Fibroblast of skin of right quadriceps (primary cell): Measurements from ENCODE around the gene TMEFF1.
"Not testable (repeated sequence)": the region's sequence is repeated elsewhere in the genome, so short reads cannot be mapped to it uniquely, and the experiment has no call there.

Experiments used
- DNase-seq: peaks from one replicate; pipeline ENCODE4 v3.0.0-alpha.2; 2013

TMEFF1 gene, protein sequence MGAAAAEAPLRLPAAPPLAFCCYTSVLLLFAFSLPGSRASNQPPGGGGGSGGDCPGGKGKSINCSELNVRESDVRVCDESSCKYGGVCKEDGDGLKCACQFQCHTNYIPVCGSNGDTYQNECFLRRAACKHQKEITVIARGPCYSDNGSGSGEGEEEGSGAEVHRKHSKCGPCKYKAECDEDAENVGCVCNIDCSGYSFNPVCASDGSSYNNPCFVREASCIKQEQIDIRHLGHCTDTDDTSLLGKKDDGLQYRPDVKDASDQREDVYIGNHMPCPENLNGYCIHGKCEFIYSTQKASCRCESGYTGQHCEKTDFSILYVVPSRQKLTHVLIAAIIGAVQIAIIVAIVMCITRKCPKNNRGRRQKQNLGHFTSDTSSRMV

GRCh38 chr9:100472788-100473275, at the start of gene TMEFF1:
Gene TMEFF1 (plus strand): TSS chr9:100473149. CDS start chr9:100473545, 396 bp downstream.
- DNase-seq: peak; percentile 46

DNA sequence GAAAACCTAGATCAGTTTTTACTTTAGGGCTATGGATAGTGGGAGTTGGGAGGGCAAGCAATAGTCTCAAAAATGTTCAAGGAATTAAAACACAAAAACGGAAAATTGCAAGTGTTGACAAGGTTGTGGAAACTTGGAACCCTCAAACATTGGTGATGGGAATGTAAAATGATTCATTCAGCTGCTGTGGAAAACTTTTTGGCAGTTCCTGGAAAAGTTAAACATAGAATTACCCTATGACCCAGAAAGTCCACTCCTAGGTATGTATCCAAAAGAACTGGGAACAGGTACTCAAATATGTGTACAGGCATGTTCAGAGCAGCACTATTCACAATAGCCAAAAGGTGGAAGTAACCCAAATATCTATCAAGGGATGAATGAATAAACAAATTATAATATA, 47.2 kb upstream of the TMEFF1 start:
- peak; percentile 14 for DNase-seq

GRCh38 chr9:100426189-100426529, 46.8 kb upstream of the TMEFF1 start:
- no peak for DNase-seq

DNA sequence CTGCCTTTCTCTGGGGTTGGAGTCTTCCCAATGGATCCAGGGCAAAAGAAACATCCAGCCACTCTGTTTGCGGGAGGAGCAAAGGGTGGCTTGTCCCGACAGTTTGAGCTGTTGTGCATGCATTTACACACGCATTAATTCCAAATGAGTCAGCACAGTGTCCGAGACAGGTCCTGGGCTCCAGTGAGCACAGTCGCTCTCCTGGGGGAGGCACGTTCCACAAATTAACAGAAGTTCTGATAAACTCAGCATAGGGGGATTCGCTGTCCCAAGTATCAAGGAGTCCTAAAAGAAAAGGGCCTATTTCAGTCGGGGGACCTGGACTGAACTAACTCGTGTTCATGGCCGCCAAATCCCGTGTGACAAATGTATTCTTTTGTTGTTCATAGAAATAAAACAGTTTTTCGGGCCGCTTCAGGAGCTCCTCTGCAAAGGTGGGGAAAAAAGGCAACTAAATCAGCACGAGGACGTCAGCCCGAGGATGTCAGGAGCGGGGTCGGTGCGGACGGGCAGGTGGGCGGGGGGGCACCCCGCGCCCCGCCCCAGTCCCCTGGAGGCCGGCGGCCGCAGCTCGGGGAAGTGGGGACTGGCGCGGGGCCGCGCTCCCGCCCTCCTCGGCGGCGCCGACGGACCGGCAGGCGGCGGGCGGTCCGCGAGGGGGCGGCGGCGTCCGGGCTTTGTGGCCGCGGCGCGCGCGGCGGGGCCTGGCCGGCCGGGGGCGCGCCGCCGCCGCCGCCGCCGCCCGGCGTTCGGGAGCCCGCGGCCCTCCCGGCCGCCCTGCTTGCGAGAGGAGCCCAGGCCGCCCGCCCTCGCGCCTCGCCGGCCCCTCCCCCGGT, 46.2 kb upstream of the TMEFF1 start, which contains the start of gene MSANTD3:
MSANTD3 (plus strand) TSS at position 614 of the 836 bp plus-strand sequence. CDS start 14,796 bp downstream, outside the sequence.
- peak; percentile 75 for DNase-seq

DNA sequence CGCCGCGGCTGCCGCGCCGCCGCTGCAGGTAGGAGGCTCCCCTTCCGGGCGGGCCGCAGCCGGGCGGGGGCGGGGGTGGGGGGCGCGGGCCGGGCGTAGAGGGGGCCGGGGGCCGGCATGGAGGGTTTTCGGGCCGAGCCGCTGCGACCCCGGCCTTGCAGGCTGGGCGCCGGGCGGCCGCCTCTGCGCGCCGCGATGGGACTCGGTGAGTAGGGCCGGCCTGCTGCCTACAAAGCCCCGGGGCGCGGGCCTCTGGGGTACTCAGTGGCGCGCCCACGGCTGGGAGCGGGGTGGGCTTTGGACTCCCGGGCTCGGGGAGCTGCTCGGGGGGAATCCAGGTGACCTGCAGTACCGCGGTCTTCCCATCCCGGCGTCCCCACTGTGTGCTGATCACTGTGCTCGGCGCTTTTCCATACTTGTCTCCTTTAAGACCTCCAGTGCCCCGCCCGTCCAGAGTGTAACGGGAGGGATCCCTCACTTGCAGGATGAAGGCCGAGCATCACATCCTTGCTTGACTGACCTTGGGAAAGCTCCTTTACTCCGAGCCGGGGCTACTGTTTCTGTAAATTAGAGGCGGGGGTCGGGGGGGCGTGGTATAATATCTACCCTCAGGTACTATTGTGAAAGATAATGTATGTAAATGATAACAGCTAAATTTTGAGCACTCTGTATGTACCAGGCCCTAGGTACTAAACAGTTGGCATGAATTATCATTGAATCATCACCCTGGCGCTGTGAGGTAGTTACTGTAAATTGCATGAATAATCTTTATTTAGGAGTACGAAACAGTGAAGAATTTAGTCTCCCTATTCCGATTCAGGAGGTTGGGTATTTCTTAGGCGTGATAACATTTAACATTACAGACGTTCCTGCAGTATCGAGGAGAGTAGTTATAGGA, 45.3 kb upstream of the TMEFF1 start:
- peak; percentile 74 for DNase-seq

DNA sequence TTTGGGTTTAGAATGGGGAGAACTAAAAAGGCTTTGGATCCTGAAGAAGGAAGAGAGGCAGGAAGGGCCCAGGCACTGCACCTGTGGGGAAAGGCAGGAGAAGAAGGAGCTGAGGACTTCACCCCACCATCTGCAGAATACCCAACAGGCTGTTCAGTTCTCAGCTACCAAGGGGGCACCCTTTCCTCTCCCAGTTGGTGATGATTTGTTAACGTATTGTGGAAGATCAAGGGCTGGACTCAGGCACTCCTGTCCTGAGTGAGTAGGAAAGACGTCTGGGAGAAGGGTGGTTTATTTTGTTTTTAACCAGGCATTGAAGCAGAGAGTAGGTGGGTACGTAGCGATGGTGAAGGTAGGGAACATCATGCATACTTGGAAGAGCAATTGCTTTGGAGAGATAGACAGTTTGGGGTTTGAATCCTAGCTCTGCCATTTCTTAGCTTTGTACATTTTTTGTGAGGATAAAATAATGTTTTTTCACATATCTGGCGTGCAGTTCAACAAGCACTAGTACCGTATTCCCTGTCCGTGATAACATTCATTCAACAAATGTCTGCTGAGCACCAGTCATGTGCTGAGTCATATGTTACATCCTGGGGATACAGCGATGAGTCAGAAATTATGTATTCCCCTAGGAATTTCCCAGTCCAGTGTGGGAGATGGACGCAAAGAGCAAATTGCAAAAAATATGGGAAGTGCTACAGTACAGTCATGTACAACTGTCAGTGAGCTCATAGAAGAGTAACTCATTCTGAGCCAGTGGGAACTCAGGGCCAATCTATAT, 43.9 kb upstream of the TMEFF1 start:
- DNase-seq: peak; percentile 99

- peak; percentile 62 for DNase-seq
Observed at GRCh38 chr9:100430286-100430940, 42.5 kb upstream of the TMEFF1 start.

DNA sequence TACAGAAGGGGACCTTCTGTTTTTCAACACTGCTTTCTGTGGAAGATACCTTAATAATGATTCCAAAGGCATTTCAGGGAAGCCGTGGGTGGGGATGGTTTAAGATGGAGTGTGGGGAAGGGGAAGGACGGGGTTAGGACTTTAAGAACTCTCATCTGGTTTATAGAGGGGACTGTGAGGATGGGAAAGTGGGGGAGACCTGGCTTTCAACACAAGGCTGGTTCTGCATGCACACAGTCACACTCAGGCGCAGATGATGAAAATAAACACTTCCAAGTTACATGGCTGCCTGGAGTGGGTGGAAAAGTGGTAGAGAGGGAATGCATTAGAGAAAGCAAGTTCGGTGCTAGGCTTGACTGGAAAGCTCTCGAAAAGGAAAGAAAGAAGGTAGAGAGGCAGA, 41.1 kb upstream of the TMEFF1 start:
- no peak for DNase-seq

GRCh38 chr9:100432736-100433135, 40.2 kb upstream of the TMEFF1 start:
- no peak for DNase-seq

GRCh38 chr9:100436571-100436970, 36.4 kb upstream of the TMEFF1 start:
- DNase-seq: no peak

GRCh38 chr9:100437860-100438805, 34.8 kb upstream of the TMEFF1 start:
- peak; percentile 74 for DNase-seq

GRCh38 chr9:100440071-100440470, 32.9 kb upstream of the TMEFF1 start:
- DNase-seq: no peak

DNA sequence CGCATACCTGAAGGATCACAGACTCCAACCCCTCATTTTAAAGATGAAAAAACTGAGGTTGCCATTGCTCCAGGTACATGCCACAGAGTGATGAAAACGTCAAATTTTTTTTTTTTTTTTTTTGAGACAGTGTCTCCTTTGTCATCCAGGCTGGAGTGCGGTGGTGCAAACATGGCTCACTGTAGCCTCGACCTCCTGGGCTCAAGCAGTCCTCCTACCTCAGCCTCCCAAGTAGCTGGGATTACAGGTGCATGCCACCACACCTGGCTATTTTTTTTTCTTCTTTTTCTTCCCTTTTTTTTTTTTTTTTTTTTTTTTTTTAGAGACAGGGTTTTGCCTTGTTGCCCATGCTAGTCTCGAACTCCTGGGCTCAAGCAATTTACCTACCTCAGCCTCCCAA, 32.5 kb upstream of the TMEFF1 start:
- not testable (repeated sequence) for DNase-seq

- DNase-seq: no peak
Observed at GRCh38 chr9:100441911-100442361, 31.0 kb upstream of the TMEFF1 start.

DNA sequence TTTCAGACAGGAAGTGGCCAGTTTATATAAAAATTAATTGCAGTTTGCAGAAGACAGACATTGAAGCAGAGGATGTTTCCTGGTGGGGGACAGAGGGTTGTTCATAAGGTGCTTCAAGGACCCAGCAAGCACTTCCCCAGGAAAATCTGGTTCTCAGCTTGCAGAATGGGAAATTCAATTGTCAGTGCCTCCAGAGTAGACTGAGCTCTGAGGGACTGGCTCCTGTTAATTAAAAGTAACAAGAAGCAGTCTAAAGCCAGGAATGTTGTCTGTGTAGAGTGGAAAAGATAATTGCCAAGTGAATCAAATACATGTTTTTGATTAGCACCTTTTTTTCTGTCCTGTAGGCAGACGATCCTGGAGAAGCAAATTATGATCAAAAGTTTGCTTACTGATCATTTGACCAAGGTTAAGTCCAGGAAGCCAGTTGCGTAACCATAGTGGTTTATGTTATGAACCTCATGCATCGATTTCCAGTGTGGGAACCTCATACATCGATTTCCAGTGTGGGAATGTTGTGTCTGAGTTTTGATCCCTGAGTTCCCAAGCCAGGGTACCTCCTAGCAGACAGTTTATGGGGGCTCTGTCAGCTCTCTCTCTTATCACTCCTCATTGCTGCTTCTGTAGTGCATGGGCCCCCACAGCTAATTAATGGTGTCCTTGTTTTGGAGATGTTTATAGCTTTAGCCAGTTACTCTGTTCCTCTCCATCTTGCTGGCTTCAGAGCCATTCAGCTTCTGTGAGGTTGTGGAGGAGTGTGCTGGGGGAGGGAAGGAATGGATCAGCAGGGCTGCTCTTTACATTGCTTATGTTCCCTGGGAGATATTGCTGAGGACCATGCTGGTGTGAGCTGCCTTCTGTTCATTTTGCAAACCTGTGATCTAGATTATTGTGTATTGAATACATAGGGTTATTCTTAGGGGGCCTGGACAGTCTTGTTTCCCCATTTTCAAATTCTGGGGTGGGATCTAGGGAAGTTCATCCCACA, 28.9 kb upstream of the TMEFF1 start:
- no peak for DNase-seq

DNA sequence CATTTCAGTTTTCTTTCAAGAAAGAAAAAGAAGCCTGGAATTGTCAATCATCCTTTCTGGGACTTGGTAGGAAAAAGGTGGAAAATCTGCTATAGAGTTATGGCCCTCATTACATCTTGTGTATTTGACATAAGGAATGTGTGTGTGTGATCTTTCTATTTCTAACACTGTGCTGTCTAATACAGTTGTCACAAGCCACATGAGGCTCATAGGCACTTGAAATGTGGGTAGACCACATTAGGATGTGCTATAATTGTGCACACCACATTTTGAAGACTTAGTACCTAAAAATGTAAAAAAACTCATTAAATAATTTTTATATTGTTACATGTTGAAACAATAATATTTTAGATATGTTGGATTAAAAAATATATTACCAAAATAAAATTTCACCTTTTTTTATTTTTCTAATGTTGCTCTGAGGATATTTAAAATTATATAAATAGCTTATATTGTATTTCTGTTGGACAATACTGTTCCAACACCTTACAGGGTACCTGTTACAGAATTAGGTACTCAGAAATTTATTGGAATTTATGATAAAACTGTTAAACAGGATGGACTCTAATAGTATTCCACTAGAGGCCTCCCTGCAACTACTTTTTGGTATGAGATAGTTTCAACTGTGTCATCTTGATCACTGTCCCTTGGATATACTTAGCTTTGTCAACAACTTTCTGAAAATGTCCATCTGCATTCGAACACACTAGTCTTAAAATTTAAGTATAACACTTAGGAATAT, 27.6 kb upstream of the TMEFF1 start:
- DNase-seq: no peak

DNA sequence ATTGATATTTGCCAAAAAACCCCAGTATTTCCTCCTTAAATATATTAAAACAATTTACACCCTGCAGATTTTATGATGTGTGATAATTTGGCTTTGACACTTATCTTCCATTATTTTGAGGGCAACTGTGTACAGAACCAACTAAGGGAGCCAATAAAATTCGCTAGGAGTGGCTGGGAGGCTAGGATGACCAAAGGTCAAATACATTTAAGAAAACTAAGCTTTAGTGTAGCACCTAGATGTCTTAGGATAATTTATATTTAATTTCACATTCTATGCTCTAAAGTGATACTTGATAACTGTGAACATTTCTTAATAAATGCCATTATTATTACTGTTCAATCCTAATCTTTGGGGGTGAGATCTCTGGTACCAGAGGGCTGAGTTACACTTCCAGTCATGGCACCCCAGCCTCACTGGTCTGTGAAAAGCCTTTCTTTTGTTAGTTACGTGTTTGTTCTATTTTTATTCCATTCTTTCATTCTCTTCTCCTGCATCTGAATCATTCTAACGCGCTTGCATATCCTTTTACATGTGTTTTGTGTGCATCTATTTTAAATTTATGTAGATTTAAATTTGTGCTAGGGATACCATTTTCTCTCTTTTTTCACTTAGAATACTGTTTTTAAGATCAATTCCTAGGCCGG, 26.9 kb upstream of the TMEFF1 start:
- DNase-seq: no peak
